Endothelial cell of umbilical vein (primary cell): ENCODE measurements around the gene DTX3. TPM values are rescaled to one million over a fixed set of nuclear protein-coding genes. Genes with fewer than 3 reads are reported as not detected.

ENCODE experiments used
- BruUV-seq: library from RNA; stranded (reverse); fragments of 400-500 nt; replicated peaks from 2 replicates; lab custom pipeline; 2021; lab: Mats Ljungman, UMichigan
- CTCF ChIA-PET: fragments of 300-600, 350-600 bp; sonication (Branson Sonifier 250); formaldehyde crosslinking; loops from one replicate; lab custom pipeline; 2021; ENCODE audit warnings: antibody characterized with exemption, inconsistent platforms; lab: Charles Lee
- POLR2A ChIA-PET: fragments of 300-600, 350-600 bp; sonication (Branson Sonifier 250); formaldehyde crosslinking; loops from one replicate; lab custom pipeline; 2021; ENCODE audit warnings: antibody characterized with exemption, inconsistent platforms; lab: Charles Lee
- DNase-seq: peaks from one replicate; pipeline ENCODE4 v3.0.0-alpha.2; 2011; ENCODE audit warnings: low read depth, low spot score
- FAIRE-seq: peaks from 2 replicates; lab custom pipeline; 2011; peaks lifted over from hg19 to GRCh38; lab: Jason Lieb, UNC
- H2AFZ ChIP-seq: 2 replicates; pipeline ENCODE4 v1.6.0; 2012; ENCODE audit warnings: low read depth, low read length, control low read depth, inconsistent platforms
- H3K27ac ChIP-seq: 2 replicates; pipeline ENCODE4 v1.5.1; 2011; ENCODE audit warnings: low read depth, mild to moderate bottlenecking, control low read depth, low read length, moderate library complexity; ENCODE audit not compliant: insufficient read depth
- H3K27me3 ChIP-seq, 2 experiments: 2 replicates each; pipeline versions ENCODE4 v1.6.0 to v1.6.1; 2011; ENCODE audit warnings: low read length in 2 of 2, mixed read lengths in 1 of 2; ENCODE audit not compliant: control insufficient read depth in 2 of 2, insufficient read depth in 2 of 2
- H3K36me3 ChIP-seq, 2 experiments: 2 replicates in 1 of 2; 3 replicates in 1 of 2; pipeline ENCODE4 v1.5.1; 2011; ENCODE audit warnings: low read length in 2 of 2, mild to moderate bottlenecking in 1 of 2, moderate library complexity in 1 of 2; ENCODE audit not compliant: control insufficient read depth in 2 of 2, insufficient read depth in 2 of 2; ENCODE audit errors: extremely low read depth in 1 of 2
- H3K4me1 ChIP-seq: 3 replicates; pipeline ENCODE4 v1.5.1; 2011; ENCODE audit warnings: mild to moderate bottlenecking, low read length; ENCODE audit not compliant: control insufficient read depth, insufficient read depth; ENCODE audit errors: extremely low read depth
- H3K4me2 ChIP-seq: 2 replicates; pipeline ENCODE4 v1.6.1; 2011; ENCODE audit warnings: low read length, control low read depth, mixed read lengths; ENCODE audit not compliant: insufficient read depth
- H3K4me3 ChIP-seq, 3 experiments: fragments of 200-600 bp in 1 of 3; sonication (generic), shearing (Covaris generic) in 1 of 3; replicated peaks in 1 of 3; 2 replicates each; pipeline ENCODE4 v1.5.1; 2011 to 2016; ENCODE audit warnings: control low read depth in 3 of 3, low read length in 3 of 3, mild to moderate bottlenecking in 2 of 3, inconsistent platforms in 1 of 3, low read depth in 1 of 3, moderate library complexity in 1 of 3; ENCODE audit not compliant: insufficient read depth in 1 of 3
- H3K79me2 ChIP-seq: 2 replicates; pipeline ENCODE4 v1.6.0; 2012; ENCODE audit warnings: low read length, inconsistent platforms; ENCODE audit not compliant: control insufficient read depth, insufficient read depth
- H3K9ac ChIP-seq: replicated peaks from 2 replicates; pipeline ENCODE3; 2011; ENCODE audit warnings: low read length, control low read depth; ENCODE audit not compliant: insufficient read depth; ENCODE audit errors: extremely low read depth
- H3K9me1 ChIP-seq: replicated peaks from 3 replicates; pipeline ENCODE4 v1.6.0; 2011; ENCODE audit warnings: mild to moderate bottlenecking, low read length; ENCODE audit not compliant: control insufficient read depth, insufficient read depth; ENCODE audit errors: extremely low read depth
- H3K9me3 ChIP-seq: replicated peaks from 2 replicates; pipeline ENCODE4 v1.5.1; 2012; ENCODE audit warnings: low read length, inconsistent platforms; ENCODE audit not compliant: control insufficient read depth, insufficient read depth
- H4K20me1 ChIP-seq: replicated peaks from 2 replicates; pipeline ENCODE3; 2011; ENCODE audit warnings: mild to moderate bottlenecking, low read length; ENCODE audit not compliant: control insufficient read depth, insufficient read depth; ENCODE audit errors: extremely low read depth
- FOS ChIP-seq: IDR thresholded peaks from 2 replicates; pipeline ENCODE4 v1.6.1; 2011; ENCODE audit warnings: mild to moderate bottlenecking, low read length, moderate library complexity, borderline replicate concordance; ENCODE audit not compliant: insufficient read depth
- MYC ChIP-seq: IDR thresholded peaks from one replicate; pipeline ENCODE4 v1.6.1; 2011; ENCODE audit warnings: mild to moderate bottlenecking, low read depth, low read length
- POLR2A ChIP-seq: IDR thresholded peaks from 2 replicates; pipeline ENCODE4 v1.6.1; 2012; ENCODE audit warnings: low read depth, mild to moderate bottlenecking, control low read depth, low read length
- dilution Hi-C: fragments of 300-500 bp; cut with MboI; formaldehyde crosslinking; loops from one replicate; pipeline ENCODE4 v1.15.0; 2019; ENCODE audit warnings: low sequenced_read_pairs; ENCODE audit not compliant: extremely low pct_ligation_motif_present
- intact Hi-C: fragments of 100-400 bp; cut with micrococcal nuclease; formaldehyde crosslinking; loops from one replicate; pipeline ENCODE4 v1.10.0; 2022
- polyA plus RNA-seq, 4 experiments: library from polyadenylated mRNA; depleted of rRNA in 3 of 4; stranded (reverse) in 3 of 4; unstranded in 1 of 4; fragments of >200 nt; gene quantifications; 2 replicates each; pipeline versions ENCODE4 v1.2.1 to v1.2.3, GENCODE V29; 2011 to 2012; ENCODE audit warnings: missing spikeins in 1 of 4
- total RNA-seq: library from RNA; stranded (reverse); gene quantifications from 2 replicates; pipeline ENCODE4 v1.2.3, GENCODE V29; 2021
- TF ChIP-seq, protein P1 (sequence below): IDR thresholded peaks from 2 replicates; pipeline ENCODE4 v1.6.1; 2011; ENCODE audit not compliant: insufficient read depth, insufficient read length
- TF ChIP-seq, protein P2 (sequence below), 2 donors: IDR thresholded peaks; 1 replicate in 1 of 2; 2 replicates in 1 of 2; pipeline ENCODE4 v1.5.1; 2011; ENCODE audit warnings: low read length in 2 of 2, mild to moderate bottlenecking in 2 of 2, moderate library complexity in 2 of 2, control low read depth in 1 of 2, inconsistent platforms in 1 of 2, low read depth in 1 of 2; ENCODE audit not compliant: insufficient read depth in 1 of 2; ENCODE audit errors: extremely low read depth in 1 of 2

DTX3 gene
- total and polyA plus RNA-seq, 2 donors (not counting 3 experiments of a cell fraction or from before 2014, with no cell fraction given), result 34.5 to 51.4 TPM

DNA sequence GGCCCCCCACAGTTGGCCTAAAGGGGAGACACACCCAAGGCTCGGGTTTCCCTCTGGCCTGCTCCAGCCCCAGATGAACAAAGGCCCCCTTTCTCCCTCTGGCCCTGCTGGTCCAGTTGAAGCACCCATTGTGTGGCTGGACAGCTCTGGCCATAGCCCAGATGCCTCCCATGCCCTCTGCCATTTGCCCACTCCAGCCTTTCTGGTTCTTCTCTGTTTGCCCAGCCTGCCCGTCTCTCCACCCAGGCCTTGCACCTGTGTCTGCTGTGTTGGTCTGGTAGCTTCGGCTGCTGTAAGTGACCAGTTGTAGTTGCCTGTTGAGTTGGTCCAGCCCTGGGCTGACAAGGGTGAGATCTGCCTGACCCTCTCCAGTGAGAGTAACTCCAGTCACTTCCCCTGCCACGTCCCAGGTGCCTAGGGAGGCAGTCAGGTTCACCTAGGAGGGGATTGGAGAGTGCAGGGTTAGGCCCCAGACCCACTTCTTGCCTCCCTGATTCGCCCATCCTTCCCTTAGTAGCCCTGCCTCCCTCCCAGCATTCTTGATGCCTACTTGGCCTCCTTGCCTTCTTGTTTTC, 25.4 kb downstream of the DTX3 start:
- no peaks in the 10 kb centered on the region for H3K9me3 ChIP-seq
- BruUV-seq, result no TSS peak

More for the DNA sequence above, 25.4 kb downstream of the DTX3 start:
- H3K9me1 ChIP-seq, result no peaks in the 10 kb centered on the region
- intact Hi-C loops, result no loop called here
- FAIRE-seq (no peak), DNase-seq (no peak)
- no peaks in the 10 kb centered on the region for H4K20me1 ChIP-seq
- H3K4me3 ChIP-seq, result no peak overlapping the region
- no peaks in the 10 kb centered on the region for H3K79me2 ChIP-seq
- dilution Hi-C loops, result no loop called here
- H3K4me2 ChIP-seq, result no peak overlapping the region
- H3K27ac ChIP-seq, result no peak overlapping the region
- no peak overlapping the region for H2AFZ ChIP-seq
- H3K9ac ChIP-seq, result no peak overlapping the region
- TF ChIP-seq MYC, result no peak
- TF ChIP-seq, protein P1, sequence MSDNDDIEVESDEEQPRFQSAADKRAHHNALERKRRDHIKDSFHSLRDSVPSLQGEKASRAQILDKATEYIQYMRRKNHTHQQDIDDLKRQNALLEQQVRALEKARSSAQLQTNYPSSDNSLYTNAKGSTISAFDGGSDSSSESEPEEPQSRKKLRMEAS, result no peak
- TF ChIP-seq POLR2A, result no peak
- TF ChIP-seq FOS, result no peak
- TF ChIP-seq, protein P2, sequence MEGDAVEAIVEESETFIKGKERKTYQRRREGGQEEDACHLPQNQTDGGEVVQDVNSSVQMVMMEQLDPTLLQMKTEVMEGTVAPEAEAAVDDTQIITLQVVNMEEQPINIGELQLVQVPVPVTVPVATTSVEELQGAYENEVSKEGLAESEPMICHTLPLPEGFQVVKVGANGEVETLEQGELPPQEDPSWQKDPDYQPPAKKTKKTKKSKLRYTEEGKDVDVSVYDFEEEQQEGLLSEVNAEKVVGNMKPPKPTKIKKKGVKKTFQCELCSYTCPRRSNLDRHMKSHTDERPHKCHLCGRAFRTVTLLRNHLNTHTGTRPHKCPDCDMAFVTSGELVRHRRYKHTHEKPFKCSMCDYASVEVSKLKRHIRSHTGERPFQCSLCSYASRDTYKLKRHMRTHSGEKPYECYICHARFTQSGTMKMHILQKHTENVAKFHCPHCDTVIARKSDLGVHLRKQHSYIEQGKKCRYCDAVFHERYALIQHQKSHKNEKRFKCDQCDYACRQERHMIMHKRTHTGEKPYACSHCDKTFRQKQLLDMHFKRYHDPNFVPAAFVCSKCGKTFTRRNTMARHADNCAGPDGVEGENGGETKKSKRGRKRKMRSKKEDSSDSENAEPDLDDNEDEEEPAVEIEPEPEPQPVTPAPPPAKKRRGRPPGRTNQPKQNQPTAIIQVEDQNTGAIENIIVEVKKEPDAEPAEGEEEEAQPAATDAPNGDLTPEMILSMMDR (IDR thresholded peaks at IDR 0.05; ENCODE audit: extremely low read depth in 1 of 2, insufficient read depth in 1 of 2, low read depth in 1 of 2, low read length in 2 of 2), result no peak
- H3K4me1 ChIP-seq, result no peaks in the 10 kb centered on the region
- POLR2A ChIA-PET, result no interaction called here
- CTCF ChIA-PET, result interaction anchor here (1.2 to 6.8 kb wide), 2 partner anchors 16 to 47 kb away, joined by 3 to 126 read pairs; no protein-coding TSS in a partner anchor
- no peaks in the 10 kb centered on the region for H3K36me3 ChIP-seq
- H3K27me3 ChIP-seq, result peaks cover 43 to 58% of the 10 kb centered on the region in 2 experiments
